ENCODE measurements around the gene ZNF624.

DNA sequence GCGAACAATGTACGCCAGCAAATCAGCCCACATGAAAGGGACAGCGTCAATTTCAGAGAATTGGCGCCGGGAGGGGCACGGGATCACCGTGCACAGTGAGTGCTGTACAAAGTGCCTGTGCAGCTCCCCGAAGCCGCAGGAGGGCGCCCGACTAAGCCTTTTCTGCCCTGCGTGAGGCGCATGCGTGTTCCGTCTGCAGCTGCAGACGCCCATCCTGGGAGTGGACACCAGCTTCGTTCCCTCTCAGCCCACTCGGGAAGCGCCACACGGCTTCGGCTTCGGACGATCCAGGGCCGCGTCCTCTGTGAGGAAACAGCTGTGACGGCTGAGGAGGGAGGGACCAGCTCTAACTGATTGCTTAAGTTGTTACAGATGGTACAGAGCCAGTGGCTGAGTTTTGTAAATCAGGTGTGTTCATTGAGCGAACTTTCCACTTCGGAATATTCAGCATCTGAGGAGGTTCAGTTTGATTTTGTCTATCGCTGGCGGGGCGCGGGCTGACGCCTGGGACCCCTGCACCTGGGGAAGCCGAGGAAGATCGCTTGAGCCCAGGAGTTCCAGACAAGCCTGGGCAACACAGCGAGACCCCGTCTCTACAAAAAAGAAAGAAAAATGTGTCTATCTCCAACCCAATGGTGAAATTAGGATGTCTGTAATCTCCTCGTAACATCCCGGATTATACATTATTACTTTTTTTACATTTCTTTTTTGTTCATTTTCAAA lies 69.2 kb downstream of the ZNF624 start:
- no peak for TF ChIP-seq POLR2A (IDR thresholded peaks at IDR 0.05)
- TF ChIP-seq, protein P1, sequence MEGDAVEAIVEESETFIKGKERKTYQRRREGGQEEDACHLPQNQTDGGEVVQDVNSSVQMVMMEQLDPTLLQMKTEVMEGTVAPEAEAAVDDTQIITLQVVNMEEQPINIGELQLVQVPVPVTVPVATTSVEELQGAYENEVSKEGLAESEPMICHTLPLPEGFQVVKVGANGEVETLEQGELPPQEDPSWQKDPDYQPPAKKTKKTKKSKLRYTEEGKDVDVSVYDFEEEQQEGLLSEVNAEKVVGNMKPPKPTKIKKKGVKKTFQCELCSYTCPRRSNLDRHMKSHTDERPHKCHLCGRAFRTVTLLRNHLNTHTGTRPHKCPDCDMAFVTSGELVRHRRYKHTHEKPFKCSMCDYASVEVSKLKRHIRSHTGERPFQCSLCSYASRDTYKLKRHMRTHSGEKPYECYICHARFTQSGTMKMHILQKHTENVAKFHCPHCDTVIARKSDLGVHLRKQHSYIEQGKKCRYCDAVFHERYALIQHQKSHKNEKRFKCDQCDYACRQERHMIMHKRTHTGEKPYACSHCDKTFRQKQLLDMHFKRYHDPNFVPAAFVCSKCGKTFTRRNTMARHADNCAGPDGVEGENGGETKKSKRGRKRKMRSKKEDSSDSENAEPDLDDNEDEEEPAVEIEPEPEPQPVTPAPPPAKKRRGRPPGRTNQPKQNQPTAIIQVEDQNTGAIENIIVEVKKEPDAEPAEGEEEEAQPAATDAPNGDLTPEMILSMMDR (IDR thresholded peaks at IDR 0.05): peak; percentile 61 to 79 (median 76)
- peak in 1 of 3 donors; percentile 59 for TF ChIP-seq POLR2AphosphoS5 (IDR thresholded peaks at IDR 0.05)

Data from breast epithelium (tissue), 3 donors.